Measurements from ENCODE around the gene ASIC2. TPM values are rescaled to one million over a fixed set of nuclear protein-coding genes. Genes with fewer than 3 reads are reported as not detected.

The ASIC2 gene
- total and polyA plus RNA-seq, 2 donors (not counting 3 experiments of a cell fraction or from before 2014, with no cell fraction given): not detected

- ChIA-PET CTCF (no interaction called here), POLR2A (no interaction called here)
- no peaks in the 10 kb centered on the region for H3K9me1 ChIP-seq (replicated peaks; ENCODE audit: control insufficient read depth, extremely low read depth, insufficient read depth, low read length)
- no peak overlapping the region for H2AFZ ChIP-seq (ENCODE audit: low read depth, low read length)
- H4K20me1 ChIP-seq (replicated peaks; ENCODE audit: control insufficient read depth, extremely low read depth, insufficient read depth, low read length): no peaks in the 10 kb centered on the region
- H3K79me2 ChIP-seq (ENCODE audit: control insufficient read depth, insufficient read depth, low read length): no peaks in the 10 kb centered on the region
- DNase-seq (ENCODE audit: low read depth, low spot score) (no peak), FAIRE-seq (no peak)
- intact Hi-C loops (cut with micrococcal nuclease): no loop called here
- H3K27ac ChIP-seq (ENCODE audit: insufficient read depth, low read depth, low read length): no peak overlapping the region
- dilution Hi-C loops (cut with MboI; ENCODE audit: extremely low pct_ligation_motif_present, low sequenced_read_pairs): no loop called here
- TF ChIP-seq FOS (IDR thresholded peaks at IDR 0.05; ENCODE audit: borderline replicate concordance, insufficient read depth, low read length) (no peak), MAX (IDR thresholded peaks at IDR 0.05; ENCODE audit: insufficient read depth, insufficient read length) (no peak), JUN (IDR thresholded peaks at IDR 0.05; ENCODE audit: borderline replicate concordance, insufficient read depth, insufficient read length, low read depth) (no peak), CTCF (IDR thresholded peaks at IDR 0.05; ENCODE audit: extremely low read depth in 1 of 2, insufficient read depth in 1 of 2, low read depth in 1 of 2, low read length in 2 of 2) (no peak), POLR2AphosphoS5 (IDR thresholded peaks at IDR 0.05; ENCODE audit: insufficient read depth, low read depth, low read length) (no peak), GATA2 (IDR thresholded peaks at IDR 0.05; ENCODE audit: insufficient read depth, insufficient read length, low read depth, low read length) (no peak), MYC (IDR thresholded peaks at IDR 0.05; ENCODE audit: low read depth, low read length) (no peak), POLR2A (IDR thresholded peaks at IDR 0.05; ENCODE audit: low read depth, low read length) (no peak), EZH2 (IDR thresholded peaks at IDR 0.05; ENCODE audit: borderline replicate concordance, low read depth, low read length, severe bottlenecking) (no peak)
- BruUV-seq (replicated peaks): no TSS peak
- no peak overlapping the region for H3K9ac ChIP-seq (replicated peaks; ENCODE audit: extremely low read depth, insufficient read depth, low read length)
- no peaks in the 10 kb centered on the region for H3K27me3 ChIP-seq (ENCODE audit: control insufficient read depth in 2 of 2, insufficient read depth in 2 of 2, low read length in 2 of 2)
- no peaks in the 10 kb centered on the region for H3K36me3 ChIP-seq (ENCODE audit: control insufficient read depth in 2 of 2, extremely low read depth in 1 of 2, insufficient read depth in 2 of 2, low read length in 2 of 2)
- H3K4me1 ChIP-seq (ENCODE audit: control insufficient read depth, extremely low read depth, insufficient read depth, low read length): no peaks in the 10 kb centered on the region
- no peaks in the 10 kb centered on the region for H3K9me3 ChIP-seq (replicated peaks; ENCODE audit: control insufficient read depth, insufficient read depth, low read length)
- H3K4me2 ChIP-seq (ENCODE audit: insufficient read depth, low read length): no peak overlapping the region
- no peak overlapping the region for H3K4me3 ChIP-seq (replicated peaks in 1 of 3; ENCODE audit: insufficient read depth in 1 of 3, low read depth in 1 of 3, low read length in 3 of 3)
Observed at GRCh38 chr17:33198954-33199353, 94.1 kb downstream of the ASIC2 start.

Measured in endothelial cell of umbilical vein (primary cell).